Activated CD8-positive, alpha-beta memory T cell treated with anti-CD3 and anti-CD28 coated beads, Interleukin-2, amount 50 U/mL, for 4 hours (primary cell): ENCODE measurements around the gene CNST.

ENCODE experiments used
- DNase-seq: peaks from one replicate; pipeline ENCODE4 v3.0.0-alpha.2; 2020

Gene CNST, protein sequence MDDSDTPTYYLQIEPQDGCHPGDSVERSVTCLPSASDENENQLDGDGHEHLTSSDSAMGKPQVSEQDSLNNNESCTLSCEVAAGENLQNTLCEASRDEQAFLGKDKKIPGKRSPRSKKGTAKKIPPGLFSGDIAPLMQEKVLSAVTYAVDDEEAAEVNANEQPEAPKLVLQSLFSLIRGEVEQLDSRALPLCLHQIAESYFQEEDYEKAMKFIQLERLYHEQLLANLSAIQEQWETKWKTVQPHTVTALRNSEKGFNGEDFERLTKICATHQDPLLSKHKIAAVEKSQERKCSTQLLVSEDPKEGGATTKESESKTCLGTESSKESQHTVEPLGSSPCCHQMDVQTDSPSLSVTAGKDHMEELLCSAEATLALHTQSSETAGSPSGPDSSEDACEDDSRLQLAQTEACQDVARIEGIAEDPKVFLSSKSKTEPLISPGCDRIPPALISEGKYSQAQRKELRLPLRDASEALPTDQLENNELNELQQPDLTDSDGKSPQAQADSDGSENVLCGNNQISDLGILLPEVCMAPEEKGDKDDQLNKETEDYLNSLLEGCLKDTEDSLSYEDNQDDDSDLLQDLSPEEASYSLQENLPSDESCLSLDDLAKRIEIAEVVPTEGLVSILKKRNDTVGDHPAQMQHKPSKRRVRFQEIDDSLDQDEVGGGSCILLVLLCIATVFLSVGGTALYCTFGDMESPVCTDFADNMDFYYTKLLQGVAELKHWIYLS

DNA sequence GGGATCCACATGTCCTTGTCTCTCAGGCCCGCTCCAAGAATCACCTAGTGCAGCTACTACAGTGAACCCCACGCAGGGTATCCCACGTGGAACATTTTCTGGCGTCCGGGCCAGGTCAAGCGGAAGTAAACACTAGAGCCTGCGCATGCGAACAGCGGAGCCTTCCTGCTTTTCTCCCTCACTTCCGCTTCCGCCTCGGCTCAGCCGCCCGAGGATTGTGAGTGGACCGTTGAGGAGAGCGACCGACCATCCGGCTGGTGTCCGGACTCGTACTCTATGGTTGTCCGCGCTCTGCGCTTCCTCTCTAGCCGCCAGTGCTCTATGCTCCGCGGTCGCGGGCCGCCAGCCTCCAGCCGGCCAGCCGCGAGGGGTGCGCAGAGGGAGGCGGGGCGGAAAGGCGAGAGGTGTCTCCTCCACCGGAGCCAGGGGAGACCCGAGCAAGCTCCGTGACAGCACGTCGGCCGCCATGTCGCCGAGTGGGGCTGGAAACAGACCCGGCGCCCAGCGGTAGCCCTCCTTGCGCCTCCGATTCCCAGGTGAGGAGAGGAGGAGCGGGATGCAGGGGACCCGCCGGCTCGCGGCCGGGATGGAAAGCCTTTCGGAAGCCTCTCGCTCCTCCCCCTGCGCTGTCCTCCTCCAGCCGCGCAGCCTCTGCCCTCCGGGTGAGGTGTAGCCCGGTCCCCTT is at the start of gene CNST, which contains the start of gene TFB2M:
Gene CNST (plus strand): TSS at position 329 of the 685 bp plus-strand sequence. CDS start 25,107 bp downstream, outside the sequence.
Gene TFB2M (minus strand): TSS at position 134 of the 685 bp plus-strand sequence. CDS start 123 bp downstream, at position 11.
- DNase-seq: peak; percentile 88

DNA sequence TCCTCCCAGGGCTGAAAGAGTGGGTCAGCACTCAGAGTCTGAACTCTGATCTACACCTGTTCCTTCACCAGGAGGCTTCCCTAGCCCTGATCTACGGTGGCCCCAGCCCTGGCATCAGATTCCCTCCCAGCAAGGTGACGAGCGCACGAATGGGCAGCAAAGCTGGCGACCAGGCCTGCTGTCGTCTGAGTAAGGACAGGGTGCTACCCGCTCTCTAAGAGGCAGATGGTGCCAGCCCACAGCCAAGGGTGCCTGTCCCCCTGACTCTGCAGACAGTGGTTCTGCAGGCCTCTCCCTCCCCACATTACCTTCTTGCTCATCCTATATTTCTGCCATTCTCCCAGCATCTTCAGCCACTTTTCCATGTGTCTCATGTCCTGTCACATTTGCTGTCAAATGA is 48.9 kb upstream of the CNST start:
- no peak for DNase-seq

DNA sequence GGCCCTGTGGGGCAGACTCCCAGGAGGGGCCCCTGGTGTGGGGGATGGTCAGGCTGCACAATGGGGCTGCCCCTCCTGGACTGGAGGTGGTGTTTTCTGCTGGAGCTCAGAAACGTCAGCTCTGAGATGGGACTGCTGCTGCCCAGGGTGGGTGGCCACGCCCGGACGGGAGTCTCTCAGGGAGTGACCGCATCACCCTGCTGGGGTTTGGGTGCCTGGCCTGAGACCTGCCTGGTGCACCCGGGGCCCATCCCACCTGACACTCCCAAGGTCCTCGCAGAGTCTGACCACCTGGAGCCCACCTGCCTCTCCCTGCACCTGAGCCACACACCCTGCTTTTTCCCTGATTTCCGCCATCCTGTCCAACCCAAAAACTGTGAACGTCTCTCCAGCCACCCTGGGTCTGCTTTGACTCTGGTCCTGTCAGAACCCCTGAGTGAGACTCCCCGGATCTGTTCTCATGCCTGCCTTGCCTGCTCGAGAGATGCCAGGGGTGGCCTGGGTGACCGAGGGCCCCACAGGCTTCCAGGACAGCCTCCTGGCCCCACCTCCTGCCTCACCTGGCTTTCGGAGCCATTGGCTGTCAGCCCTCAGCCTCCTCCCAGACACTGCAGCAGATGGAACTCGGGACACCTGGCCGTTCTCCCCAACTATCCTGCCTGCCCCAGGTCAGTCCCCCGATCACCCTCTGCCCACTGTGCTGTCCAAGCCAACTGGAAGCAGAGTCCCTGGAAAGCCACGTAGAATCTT is 47.6 kb upstream of the CNST start:
- no peak for DNase-seq

DNA sequence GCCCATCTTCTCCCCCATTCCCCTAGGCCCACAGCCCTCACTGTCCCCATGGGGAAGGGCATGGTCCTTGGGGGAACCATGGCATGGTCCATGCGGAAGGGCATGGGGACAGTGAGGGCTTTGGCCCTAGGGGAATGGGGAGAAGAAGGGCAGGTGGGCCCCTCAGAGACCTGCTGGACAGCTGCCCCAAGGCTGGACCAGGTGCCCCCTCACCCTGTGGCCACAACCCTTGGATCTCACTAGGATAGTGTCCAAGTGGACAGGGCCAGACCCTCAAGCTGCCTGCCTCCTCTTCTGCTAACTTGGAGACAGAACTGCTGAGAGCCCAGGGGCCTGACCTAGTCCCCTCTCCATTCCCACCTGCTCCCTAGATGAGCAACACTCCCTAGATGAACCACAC is 46.7 kb upstream of the CNST start:
- no peak for DNase-seq

DNA sequence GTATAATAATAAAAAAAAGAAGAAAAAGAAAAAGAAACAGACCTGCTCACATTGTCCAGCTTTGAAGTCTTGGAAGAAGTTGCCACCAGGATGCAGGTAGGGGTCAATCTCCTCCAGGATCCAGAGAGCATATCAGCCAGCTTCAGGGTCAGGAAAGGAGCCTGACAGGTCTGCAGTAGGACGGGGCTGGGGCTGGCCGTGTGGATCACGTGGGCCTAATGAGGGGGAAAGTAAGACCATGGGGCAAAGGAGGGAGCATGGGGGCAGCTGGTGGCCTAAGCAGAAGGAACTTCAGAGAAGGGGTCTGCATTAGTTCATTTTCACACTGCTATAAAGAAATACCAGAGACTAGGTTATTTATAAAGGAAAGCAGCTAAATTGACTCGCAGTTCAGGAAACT is 39.9 kb upstream of the CNST start:
- no peak for DNase-seq

DNA sequence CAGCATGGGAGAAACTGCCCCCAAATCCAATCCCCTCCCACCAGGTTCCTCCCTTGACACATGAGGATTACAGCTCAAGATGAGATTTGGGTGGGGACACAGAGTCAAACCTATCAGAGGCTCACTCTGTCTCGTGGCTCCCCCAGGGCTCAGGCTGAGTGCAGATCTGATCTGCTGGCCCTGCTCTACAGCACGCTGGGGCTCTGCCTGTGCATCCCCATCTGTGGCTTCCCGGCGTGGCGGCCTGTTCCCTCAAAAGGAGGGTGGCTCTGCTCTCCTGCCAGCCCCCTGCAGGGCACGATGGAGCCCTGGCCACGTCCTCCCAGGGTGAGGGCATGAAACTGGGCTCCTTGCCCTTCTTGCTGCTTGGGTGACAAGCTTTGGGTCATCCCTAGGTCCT is 39.3 kb upstream of the CNST start:
- no peak for DNase-seq

DNA sequence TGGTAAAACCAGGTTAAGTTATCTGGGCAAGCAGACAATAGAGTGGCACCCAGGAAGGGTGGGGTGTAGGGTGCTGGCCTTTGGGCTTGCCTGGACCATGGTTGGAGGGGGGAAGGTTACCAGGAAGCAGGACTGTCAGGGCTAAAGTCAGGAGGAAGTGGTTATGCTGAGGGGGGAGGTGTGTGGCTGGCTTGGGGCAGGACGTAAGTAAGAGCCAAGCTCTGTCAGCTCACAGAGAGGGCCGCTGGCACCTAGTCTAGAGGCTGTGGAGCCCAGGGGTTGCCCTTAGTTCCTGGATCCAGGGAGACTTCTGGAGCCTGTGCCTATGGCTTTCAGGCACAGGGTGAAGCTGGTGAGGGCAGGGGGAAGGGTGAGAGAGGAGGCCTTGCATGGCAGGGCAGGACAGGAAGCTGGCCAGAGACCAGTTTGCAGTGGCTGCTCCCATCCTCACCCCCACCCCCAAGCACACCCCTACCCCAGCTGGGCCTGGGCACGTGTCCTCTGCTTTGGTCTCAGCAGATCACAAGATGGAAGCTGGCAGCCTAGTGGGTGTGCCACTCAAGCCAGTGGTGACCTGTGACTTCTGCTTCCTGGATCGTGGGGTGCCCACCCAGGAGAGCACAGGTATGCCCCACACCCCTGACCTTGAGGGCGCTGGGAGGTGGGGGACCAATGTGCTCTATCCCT is 38.7 kb upstream of the CNST start:
- no peak for DNase-seq

DNA sequence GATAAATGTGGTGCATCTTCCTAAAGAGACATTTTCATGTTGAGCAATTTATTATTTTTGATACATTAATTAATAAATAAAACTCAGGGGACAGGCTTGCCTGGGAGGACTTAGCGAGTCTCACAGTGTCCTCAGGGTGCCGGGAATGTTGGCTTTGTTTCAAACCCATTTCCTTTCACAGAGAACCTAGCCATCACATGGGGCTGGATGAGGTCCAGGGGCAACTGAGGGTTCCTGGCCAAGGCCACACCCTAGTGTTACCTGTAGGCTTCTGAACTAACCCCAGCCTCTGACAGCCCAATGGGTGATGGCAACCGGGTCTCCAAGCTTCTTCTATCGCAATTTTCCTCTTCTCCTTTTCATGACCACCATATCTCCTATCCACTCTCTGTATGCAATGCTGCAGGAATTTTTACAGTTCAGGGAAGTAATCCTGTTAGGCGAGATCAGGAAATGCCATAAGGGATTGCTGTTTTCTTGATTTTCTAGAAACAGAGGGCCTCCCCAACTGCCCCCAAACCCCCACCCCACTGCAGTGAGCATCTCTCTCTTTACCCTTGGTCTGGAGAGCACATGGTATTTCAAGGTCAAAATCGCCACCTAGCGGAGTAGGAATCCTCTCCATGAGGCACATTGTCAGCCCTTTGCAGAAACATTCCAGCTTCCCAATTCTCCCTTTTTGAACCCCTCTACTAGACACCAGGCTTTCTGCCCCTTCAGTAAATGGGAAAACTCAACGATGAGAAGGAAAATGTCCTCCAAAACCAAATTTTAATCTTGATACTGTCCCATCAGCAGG is 37.1 kb upstream of the CNST start:
- DNase-seq: no peak

DNA sequence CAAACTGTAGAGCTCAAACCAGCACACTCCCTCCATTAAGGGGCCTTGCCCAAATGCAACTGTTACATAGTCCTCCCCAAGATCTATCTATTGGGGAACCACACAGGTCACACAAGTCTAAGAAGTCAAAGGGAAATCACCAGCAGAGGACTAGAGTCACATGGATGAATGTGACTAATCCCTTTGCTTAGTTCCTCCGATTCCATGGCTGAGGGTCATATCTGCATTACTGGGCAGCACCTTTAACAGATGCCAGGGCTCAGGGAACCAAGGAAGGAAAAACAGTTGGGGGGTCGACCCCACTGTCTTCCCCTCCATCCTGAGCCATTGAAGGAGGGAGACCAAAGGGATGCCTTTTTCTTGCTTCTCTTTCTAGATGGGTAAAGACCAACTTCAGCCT is 35.8 kb upstream of the CNST start:
- no peak for DNase-seq

DNA sequence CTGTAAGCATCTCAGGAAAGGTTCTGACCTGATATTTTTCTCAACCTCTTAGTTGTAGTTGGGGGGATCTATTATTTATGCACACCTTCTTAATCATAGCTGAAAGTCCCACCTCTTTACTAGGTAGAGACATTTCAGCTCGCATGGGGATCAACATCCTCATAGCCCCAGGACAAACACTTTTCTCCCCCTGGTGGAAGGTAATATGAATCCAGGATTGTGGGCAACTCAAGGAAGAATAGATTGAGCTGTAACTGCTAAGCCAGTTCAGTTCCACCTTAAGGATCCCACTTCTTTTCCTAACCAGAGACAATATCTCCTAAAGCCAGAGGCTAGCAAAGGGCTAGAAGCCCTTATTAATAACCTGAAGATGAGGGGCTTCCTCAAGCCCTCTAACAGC is 33.7 kb upstream of the CNST start:
- no peak for DNase-seq

DNA sequence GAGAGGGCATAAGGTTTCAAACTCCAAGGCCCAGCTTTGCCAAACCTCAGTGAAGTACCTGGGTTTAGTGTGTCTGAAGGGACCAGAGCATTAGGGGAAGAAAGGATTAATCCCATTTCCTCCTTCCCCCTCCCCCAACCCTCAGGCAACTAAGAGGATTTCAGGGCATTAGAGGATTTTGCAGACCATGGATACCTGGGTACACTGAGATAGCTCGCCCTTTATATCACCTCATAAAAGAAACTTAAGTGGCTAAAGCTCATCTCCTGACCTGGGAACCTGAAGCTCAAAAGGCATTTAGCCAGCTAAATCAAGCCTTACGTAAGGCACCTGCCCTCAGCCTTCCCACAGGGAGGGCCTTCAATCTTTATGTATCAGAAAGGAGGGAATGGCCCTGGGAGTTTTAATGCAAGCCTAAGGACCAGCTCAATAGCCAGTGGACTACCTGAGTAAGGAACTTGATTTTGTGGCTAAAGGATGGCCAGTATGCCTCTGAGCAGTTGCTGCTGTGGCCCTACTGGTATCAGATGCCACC is 32.8 kb upstream of the CNST start:
- DNase-seq: no peak

DNA sequence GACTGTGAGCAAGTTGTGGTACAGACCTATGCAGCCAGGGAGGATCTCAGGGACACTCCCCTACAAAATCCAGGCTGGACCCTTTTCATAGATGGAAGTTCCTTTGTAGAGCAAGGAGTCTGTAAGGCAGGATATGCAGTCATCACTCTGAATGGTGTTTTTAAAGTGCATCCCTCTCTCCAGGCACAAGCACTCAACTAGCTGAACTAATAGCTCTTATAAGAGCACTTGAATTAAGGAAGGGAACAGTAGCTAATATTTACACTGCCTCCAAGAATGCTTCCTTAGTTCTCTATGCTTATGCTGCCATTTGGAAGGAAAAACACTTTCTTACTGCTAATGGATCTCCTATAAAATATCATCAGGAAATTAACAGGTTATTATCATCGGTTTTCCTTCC is 32.1 kb upstream of the CNST start:
- no peak for DNase-seq

DNA sequence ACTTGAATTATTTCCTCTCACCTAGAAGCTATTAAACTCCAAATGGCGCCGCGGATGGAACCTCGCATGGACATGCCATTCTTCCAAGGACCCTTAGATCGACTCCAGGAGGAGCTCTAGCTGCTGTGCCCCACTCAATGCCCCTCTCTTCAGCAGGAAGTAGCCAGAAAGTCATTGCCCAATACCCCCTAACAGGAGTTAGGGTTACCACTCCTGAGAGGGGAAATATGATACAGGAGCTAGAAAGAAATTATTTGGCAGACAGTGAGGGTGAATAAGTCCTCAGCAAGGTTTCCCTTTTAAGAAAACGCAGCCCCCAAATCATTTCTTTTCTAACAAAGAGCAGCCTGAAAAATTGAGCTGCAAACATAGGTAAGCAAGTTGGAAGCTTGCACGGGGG is 28.8 kb upstream of the CNST start:
- DNase-seq: no peak

DNA sequence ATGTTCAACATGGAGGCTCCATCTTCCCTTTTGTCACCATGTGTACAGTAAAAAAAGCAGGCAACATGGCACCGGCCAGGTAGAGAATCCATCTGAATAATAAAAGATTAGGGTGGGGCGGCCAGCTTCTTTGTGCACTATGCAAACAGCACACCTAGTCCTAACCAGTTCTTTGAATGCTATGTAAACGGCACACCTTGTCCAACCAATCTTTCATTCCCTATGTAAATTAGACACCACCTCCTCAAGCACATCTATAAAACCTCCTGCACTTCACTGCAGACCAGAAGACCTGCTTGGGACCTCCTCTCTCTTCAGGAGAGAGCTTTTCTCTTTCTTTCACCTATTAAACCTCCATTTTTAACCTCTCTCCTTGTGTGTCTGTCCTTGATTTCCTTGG is 28.4 kb upstream of the CNST start:
- no peak for DNase-seq

DNA sequence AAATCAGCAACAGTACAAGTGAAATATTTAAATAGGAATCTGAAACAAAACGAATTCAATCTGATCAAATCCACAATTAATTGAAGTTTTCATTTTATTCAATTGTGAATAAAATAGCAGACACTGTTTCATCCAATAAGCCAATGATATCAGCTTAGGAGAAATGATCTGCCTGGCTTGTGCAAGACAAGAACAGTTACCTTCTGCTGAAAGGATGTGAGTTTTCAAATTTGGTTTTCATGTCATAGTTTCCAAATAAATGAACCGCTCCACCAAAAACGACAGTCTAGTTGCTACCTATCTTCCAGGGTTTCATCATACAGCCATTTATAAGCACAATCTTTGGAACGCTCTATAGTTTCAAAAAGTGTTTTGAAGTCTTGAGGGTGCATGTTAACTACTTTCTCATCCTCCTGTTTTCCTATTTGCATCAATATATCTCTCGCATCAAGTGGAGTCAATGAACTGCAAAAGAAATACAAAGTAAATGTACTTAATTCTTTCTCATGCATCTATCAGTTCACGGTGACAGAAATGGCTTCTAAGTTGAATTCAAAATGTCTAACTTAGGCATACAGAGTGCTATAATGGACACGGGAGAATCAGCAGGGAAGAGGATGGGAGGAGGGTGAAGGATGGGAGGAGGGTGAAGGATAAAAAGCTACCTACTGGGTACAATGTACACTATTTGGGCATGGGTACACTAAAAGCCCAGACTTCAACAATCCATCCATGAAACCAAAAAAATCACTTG is 25.3 kb upstream of the CNST start:
- DNase-seq: no peak

DNA sequence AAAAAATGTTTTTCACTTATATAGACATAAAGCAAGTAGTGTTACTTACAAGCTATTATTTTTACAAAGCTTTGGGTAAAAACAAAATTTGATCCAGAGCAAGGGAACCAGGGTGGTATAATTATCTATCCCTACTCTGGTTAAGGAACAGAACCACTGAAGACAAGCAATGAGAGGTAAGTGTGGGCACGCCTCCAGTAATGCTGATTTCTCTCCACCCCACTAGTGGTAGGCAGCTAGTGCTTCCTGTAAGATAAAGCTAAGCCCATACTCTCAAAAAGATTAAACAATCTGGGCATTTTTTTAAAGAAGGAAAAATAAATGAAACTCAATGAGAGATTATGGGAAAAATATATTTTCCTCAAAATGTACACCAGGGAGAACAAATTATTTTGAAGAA is 22.3 kb upstream of the CNST start:
- DNase-seq: no peak

DNA sequence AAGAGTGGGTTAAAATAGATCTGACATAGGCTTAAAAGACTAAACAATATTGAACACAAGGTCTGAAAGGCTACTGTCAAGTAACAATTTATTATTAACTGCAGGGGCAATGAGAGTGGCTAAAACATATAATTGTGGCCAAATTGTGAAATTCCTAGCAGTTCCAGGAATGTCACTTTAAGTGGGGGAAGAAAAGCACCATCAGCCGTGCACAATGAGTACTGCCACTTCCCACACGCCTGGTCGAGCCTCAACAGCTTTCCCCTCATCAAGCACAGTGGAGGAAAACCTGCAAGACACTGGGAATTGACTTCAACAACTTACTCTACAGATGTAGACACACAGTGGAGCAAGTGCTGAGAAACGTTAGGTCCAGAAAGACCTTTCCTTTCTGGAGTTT is 16.6 kb upstream of the CNST start:
- no peak for DNase-seq

DNA sequence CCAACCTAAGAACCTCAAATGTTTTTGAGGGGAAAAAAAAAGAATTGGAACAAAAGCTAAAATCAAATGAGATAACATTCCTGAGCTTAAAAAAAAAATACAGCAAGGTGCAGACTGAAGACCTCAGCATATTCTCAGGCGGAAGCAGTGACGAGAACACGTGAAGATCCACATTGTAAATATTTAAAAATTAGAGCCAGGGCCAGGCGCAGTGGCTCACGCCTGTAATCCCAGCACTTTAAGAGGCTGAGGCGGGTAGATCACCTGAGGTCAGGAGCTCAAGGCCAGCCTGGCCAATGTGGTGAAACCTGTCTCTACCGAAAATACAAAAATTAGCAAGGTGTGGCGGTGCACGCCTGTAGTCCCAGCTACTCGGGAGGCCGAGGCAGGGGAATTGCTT is 15.9 kb upstream of the CNST start:
- DNase-seq: no peak

DNA sequence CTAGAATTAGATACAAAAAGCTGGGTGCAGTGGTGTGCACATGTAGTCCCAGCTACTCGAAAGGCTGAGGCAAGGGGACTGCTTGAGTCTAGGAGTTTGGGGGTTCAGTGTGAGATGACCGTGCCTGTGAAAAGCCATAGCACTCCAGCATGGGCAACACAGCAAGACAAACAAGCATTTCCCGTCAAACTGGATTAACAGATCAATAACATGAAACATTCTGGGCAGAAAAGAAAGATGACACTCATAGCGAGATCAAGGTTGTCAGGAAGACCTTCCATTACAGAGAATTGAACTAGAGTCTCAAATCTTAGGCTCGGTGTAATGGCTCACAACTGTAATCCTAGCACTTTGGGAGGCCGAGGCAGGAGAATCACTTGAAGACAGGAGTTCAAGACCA is 14.1 kb upstream of the CNST start:
- DNase-seq: no peak

DNA sequence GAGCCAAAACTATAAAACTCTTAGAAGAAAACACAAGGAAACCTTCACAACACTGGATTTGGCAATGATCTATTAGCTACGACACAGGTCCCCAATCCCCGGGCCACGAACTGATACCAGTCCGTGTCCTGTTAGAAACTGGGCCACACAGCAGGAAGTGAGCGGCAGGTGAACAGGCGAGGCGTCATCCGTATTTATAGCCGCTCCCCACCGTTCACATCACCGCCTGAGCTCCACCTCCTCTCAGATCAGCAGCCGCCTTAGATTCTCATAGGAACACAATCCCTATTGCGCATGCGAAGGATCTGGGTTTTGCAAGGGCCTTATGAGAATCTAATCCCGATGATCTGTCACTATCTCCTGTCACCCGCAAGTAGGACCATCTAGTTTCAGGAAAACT is 12.1 kb upstream of the CNST start:
- DNase-seq: no peak

DNA sequence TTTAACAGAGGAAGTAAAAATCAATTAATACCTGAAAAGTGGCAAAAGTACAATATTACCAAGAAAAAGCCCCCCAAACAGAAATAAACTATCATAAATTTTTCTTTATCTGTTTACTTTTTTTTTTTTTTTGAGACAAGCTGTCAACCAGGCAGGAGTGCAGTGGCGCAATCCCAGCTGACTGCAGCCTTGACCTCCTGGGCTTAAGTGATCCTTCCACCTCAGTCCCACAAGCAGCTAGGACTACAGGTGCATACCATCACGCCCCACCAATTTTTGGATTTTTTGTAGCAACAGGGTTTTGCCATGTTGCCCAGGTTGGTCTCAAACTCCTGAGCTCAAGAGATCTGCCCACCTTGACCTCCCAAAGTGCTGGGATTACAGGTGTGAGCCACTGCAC is 8.2 kb upstream of the CNST start:
- no peak for DNase-seq
